Coronary artery (tissue), 2 donors: ENCODE measurements around the gene SNX8.

ENCODE experiments used
- DNase-seq: peaks from one replicate; pipeline ENCODE4 v3.0.0-alpha.2; 2017; ENCODE audit warnings: low spot score
- H3K27ac ChIP-seq, 2 donors: fragments of 200-600 bp; sonication (generic); one replicate each; pipeline ENCODE4 v1.5.1; 2016 to 2019
- H3K4me3 ChIP-seq: fragments of 200-600 bp; sonication (generic); 2 replicates; pipeline ENCODE4 v1.5.1; 2016; ENCODE audit warnings: mild to moderate bottlenecking, moderate library complexity
- CTCF ChIP-seq: fragments of 200-600 bp; sonication (generic); IDR thresholded peaks from one replicate; pipeline ENCODE4 v1.5.1; 2019; ENCODE audit warnings: antibody characterized with exemption

The SNX8 gene

GRCh38 chr7:2205036-2205780 is 109.0 kb downstream of the SNX8 start:
- Histone ChIP-seq H3K4me3 (no peak overlapping the region), H3K27ac (no peak overlapping the region)
- TF ChIP-seq CTCF = no peak
- no peak for DNase-seq

- Histone ChIP-seq H3K27ac (no peak overlapping the region), H3K4me3 (no peak overlapping the region)
- no peak for DNase-seq
- no peak for TF ChIP-seq CTCF
Measured at GRCh38 chr7:2204446-2204845, 109.8 kb downstream of the SNX8 start.

- Histone ChIP-seq H3K4me3 (no peak overlapping the region), H3K27ac (no peak overlapping the region)
- no peak for DNase-seq
- no peak for TF ChIP-seq CTCF
Measured at GRCh38 chr7:2203766-2204300, 110.4 kb downstream of the SNX8 start.

GRCh38 chr7:2202901-2203765 is 111.1 kb downstream of the SNX8 start:
- DNase-seq = no peak
- H3K27ac ChIP-seq = no peak overlapping the region
- no peak for TF ChIP-seq CTCF
- H3K4me3 ChIP-seq = no peak overlapping the region

- no peak overlapping the region for H3K4me3 ChIP-seq
- TF ChIP-seq CTCF = no peak
- DNase-seq = peak; percentile 63
Measured at GRCh38 chr7:2202361-2202761, 111.9 kb downstream of the SNX8 start.

More at GRCh38 chr7:2202361-2202761, 111.9 kb downstream of the SNX8 start:
- H3K27ac ChIP-seq = no peak overlapping the region
